ENCODE data around the gene ALDH3B1. TPM values are rescaled to one million over a fixed set of nuclear protein-coding genes. Genes with fewer than 3 reads are reported as not detected.

ALDH3B1 gene
- polyA plus RNA-seq, 3 donors, result 79.8 to 89.1 (median 86.7) TPM

DNA sequence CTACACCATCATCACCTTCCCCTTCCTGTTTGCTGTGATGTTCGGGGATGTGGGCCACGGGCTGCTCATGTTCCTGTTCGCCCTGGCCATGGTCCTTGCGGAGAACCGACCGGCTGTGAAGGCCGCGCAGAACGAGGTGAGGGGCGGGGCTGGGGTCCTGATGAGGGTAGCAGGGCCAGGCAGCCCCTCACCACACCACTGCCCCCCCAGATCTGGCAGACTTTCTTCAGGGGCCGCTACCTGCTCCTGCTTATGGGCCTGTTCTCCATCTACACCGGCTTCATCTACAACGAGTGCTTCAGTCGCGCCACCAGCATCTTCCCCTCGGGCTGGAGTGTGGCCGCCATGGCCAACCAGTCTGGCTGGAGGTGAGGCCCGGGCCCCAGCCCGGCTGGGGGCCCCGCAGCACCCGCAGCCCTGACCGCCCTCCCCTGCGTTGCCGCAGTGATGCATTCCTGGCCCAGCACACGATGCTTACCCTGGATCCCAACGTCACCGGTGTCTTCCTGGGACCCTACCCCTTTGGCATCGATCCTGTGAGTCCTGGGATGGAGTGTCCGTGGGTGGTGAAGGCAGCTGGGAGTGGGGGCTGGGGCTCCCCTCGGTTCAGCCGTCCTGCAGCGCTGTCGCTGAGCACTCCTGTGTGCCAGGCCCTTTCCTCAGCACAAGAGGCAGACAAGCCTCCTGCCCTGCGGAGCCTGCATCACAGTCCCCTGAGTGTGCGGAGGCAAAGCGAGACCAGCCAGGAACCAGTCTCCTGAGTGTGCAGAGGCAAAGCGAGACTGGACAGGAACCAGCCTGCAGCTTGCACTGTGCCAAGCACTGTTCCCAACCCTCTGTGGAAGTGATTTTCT lies 37.5 kb downstream of the ALDH3B1 start:
- peaks cover 69 to 83% of the 10 kb centered on the region in 2 donors for H3K36me3 Mint-ChIP-seq
- no peak overlapping the region for H3K4me3 Mint-ChIP-seq
- 98% methylated on average over 30 of the region's 37 CpGs for WGBS (ENCODE audit: insufficient coverage)
- no peak overlapping the region for H3K4me3 ChIP-seq (replicated peaks in 1 of 3; ENCODE audit: low read depth in 2 of 3, low read length in 3 of 3)
- TF ChIP-seq, protein P1, sequence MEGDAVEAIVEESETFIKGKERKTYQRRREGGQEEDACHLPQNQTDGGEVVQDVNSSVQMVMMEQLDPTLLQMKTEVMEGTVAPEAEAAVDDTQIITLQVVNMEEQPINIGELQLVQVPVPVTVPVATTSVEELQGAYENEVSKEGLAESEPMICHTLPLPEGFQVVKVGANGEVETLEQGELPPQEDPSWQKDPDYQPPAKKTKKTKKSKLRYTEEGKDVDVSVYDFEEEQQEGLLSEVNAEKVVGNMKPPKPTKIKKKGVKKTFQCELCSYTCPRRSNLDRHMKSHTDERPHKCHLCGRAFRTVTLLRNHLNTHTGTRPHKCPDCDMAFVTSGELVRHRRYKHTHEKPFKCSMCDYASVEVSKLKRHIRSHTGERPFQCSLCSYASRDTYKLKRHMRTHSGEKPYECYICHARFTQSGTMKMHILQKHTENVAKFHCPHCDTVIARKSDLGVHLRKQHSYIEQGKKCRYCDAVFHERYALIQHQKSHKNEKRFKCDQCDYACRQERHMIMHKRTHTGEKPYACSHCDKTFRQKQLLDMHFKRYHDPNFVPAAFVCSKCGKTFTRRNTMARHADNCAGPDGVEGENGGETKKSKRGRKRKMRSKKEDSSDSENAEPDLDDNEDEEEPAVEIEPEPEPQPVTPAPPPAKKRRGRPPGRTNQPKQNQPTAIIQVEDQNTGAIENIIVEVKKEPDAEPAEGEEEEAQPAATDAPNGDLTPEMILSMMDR (IDR thresholded peaks at IDR 0.05), result no peak
- peaks cover 38% of the 10 kb centered on the region for H3K79me2 ChIP-seq (ENCODE audit: insufficient read depth, low read length)
- H3K4me2 ChIP-seq (replicated peaks; ENCODE audit: extremely low read depth, low read length, poor library complexity, severe bottlenecking), result no peak overlapping the region
- H3K4me1 ChIP-seq (ENCODE audit: control insufficient read depth in 1 of 2, insufficient read depth in 2 of 2, low read length in 2 of 2), result no peaks in the 10 kb centered on the region
- peaks cover 99 to 100% of the 10 kb centered on the region in 2 donors for H3K36me3 ChIP-seq (replicated peaks in 1 of 2; ENCODE audit: control insufficient read depth in 1 of 2, insufficient read depth in 2 of 2, low read length in 2 of 2)
- H3K27me3 Mint-ChIP-seq (ENCODE audit: low read depth in 3 of 3), result peaks cover 0 to 2% (median 0%) of the 10 kb centered on the region in 3 donors
- intact Hi-C loops (cut with micrococcal nuclease), result no loop called here
- H3K27me3 ChIP-seq (ENCODE audit: control insufficient read depth in 2 of 2, insufficient read depth in 2 of 2, low read length in 2 of 2), result no peaks in the 10 kb centered on the region
- no peak overlapping the region for H2AFZ ChIP-seq (ENCODE audit: insufficient read depth, low read depth, low read length, poor library complexity, severe bottlenecking)
- no peaks in the 10 kb centered on the region for H3K9me3 ChIP-seq (replicated peaks in 1 of 2; ENCODE audit: control insufficient read depth in 1 of 2, insufficient read depth in 1 of 2, low read length in 2 of 2)
- no peaks in the 10 kb centered on the region for H3K4me1 Mint-ChIP-seq
- DNase-seq, result no peak
- H3K9me3 Mint-ChIP-seq, result peaks cover 0 to 6% (median 0%) of the 10 kb centered on the region in 7 donors
- peaks cover 100% of the 10 kb centered on the region for H4K20me1 ChIP-seq (ENCODE audit: insufficient read depth, low read length)
- no peak overlapping the region for H3K27ac ChIP-seq (ENCODE audit: low read depth in 1 of 2, low read length in 2 of 2)
- peak overlapping the region in 3 of 7 donors; percentile 24 to 42 (median 36) for H3K27ac Mint-ChIP-seq
- no peak overlapping the region for H3K9ac ChIP-seq (ENCODE audit: insufficient read depth, low read length, poor library complexity, severe bottlenecking)

DNA sequence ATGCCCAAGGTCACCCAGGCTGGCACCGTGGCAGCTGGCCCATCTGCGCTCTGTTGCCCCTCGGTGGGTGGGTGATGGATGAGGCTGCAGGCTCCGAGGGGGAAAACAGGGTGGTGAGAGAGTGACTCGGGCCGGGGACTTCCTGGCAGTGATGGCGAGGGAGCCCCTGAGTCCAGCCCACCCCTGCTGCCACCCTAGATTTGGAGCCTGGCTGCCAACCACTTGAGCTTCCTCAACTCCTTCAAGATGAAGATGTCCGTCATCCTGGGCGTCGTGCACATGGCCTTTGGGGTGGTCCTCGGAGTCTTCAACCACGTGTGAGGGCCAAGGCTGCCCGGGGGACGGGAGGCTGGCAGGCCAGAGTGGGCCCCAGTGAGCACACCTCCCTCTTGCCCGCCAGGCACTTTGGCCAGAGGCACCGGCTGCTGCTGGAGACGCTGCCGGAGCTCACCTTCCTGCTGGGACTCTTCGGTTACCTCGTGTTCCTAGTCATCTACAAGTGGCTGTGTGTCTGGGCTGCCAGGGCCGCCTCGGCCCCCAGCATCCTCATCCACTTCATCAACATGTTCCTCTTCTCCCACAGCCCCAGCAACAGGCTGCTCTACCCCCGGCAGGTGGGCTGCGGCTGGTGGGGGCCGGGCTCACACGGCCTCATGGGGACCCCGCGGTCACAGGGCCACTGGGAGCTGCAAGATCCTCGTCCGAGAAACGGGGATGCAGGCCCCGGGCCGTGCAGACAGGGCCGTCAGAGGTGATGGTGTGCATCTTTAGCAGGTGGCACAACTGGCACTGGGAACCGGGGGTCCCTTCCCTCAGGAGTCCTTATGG lies 38.8 kb downstream of the ALDH3B1 start:
- Histone ChIP-seq H3K36me3 (replicated peaks in 1 of 2; ENCODE audit: control insufficient read depth in 1 of 2, insufficient read depth in 2 of 2, low read length in 2 of 2) (peaks cover 93 to 100% of the 10 kb centered on the region in 2 donors), H3K4me3 (replicated peaks in 1 of 3; ENCODE audit: low read depth in 2 of 3, low read length in 3 of 3) (no peak overlapping the region), H3K4me1 (ENCODE audit: control insufficient read depth in 1 of 2, insufficient read depth in 2 of 2, low read length in 2 of 2) (no peaks in the 10 kb centered on the region), H3K27ac (ENCODE audit: low read depth in 1 of 2, low read length in 2 of 2) (peak overlapping the region in 1 of 2 donors; percentile 8), H3K4me2 (replicated peaks; ENCODE audit: extremely low read depth, low read length, poor library complexity, severe bottlenecking) (no peak overlapping the region), H2AFZ (ENCODE audit: insufficient read depth, low read depth, low read length, poor library complexity, severe bottlenecking) (no peak overlapping the region), H3K9ac (ENCODE audit: insufficient read depth, low read length, poor library complexity, severe bottlenecking) (no peak overlapping the region), H3K79me2 (ENCODE audit: insufficient read depth, low read length) (peaks cover 25% of the 10 kb centered on the region), H4K20me1 (ENCODE audit: insufficient read depth, low read length) (peaks cover 100% of the 10 kb centered on the region), H3K27me3 (ENCODE audit: control insufficient read depth in 2 of 2, insufficient read depth in 2 of 2, low read length in 2 of 2) (no peaks in the 10 kb centered on the region), H3K9me3 (replicated peaks in 1 of 2; ENCODE audit: control insufficient read depth in 1 of 2, insufficient read depth in 1 of 2, low read length in 2 of 2) (no peaks in the 10 kb centered on the region)
- H3K27me3 Mint-ChIP-seq (ENCODE audit: low read depth in 3 of 3), result peaks cover 0 to 2% (median 0%) of the 10 kb centered on the region in 3 donors
- peaks cover 74 to 84% of the 10 kb centered on the region in 2 donors for H3K36me3 Mint-ChIP-seq
- intact Hi-C loops (cut with micrococcal nuclease), result no loop called here
- H3K9me3 Mint-ChIP-seq, result peaks cover 0 to 6% (median 0%) of the 10 kb centered on the region in 7 donors
- peak overlapping the region in 1 of 7 donors; percentile 26 for H3K27ac Mint-ChIP-seq
- no peaks in the 10 kb centered on the region for H3K4me1 Mint-ChIP-seq
- DNase-seq, result no peak
- 94% methylated on average over 26 of the region's 35 CpGs for WGBS (ENCODE audit: insufficient coverage)
- TF ChIP-seq, protein P1 (IDR thresholded peaks at IDR 0.05), result no peak
- H3K4me3 Mint-ChIP-seq, result no peak overlapping the region

Data from CD14-positive monocyte (primary cell).